Hepatocyte (in vitro differentiated cells): ENCODE data around the gene THOC2.
"Not testable (repeated sequence)": the region's sequence is repeated elsewhere in the genome, so short reads cannot be mapped to it uniquely, and the experiment has no call there.

Experiments
- CTCF ChIP-seq: fragments of 200-600 bp; sonication (generic); IDR thresholded peaks from 2 replicates; pipeline ENCODE4 v1.5.1; 2016; ENCODE audit warnings: antibody characterized with exemption, mild to moderate bottlenecking; ENCODE audit not compliant: poor library complexity
- EZH2 ChIP-seq: fragments of 200-600 bp; sonication (generic); IDR thresholded peaks from 2 replicates; pipeline ENCODE4 v1.6.1; 2016; ENCODE audit warnings: antibody characterized with exemption, mild to moderate bottlenecking, borderline replicate concordance
- EZH2phosphoT487 ChIP-seq: fragments of 200-600 bp; sonication (generic); IDR thresholded peaks from one replicate; pipeline ENCODE4 v1.6.1; 2018; ENCODE audit warnings: antibody characterized with exemption, mild to moderate bottlenecking, low read depth, moderate library complexity; ENCODE audit not compliant: unreplicated experiment, severe bottlenecking

- TF ChIP-seq CTCF, EZH2, EZH2phosphoT487: not testable (repeated sequence)
These were observed 2.3 kb upstream of the THOC2 start for GRCh38 chrX:123735137-123735536.
